ENCODE results near the gene CDCA7. TPM values are rescaled to one million over a fixed set of nuclear protein-coding genes. Genes with fewer than 3 reads are reported as not detected.

Gene CDCA7
- total and polyA plus RNA-seq, 2 donors (not counting 3 experiments of a cell fraction or from before 2014, with no cell fraction given): 14.9 to 29.7 TPM

DNA sequence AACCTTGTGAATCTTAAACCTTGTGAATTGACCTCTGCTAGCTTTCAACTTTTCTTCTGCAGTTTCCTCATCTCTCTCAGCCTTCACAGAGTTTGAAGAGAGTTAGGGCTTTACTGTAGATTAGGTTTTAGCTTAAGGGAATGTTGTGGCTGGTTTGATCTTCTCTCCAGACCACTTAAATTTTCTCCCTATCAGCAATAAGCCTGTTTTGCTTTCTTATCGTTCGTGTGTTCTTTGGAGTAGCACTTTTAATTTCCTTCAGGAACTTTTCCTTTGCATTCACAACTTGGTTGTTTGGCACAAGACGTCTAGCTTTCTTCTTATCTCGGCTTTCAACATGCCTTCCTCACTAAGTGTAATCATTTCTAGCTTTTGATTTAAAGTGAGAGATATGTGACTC is 2.8 kb upstream of the CDCA7 start:
- Histone ChIP-seq H3K4me3 (replicated peaks in 1 of 3; ENCODE audit: insufficient read depth in 1 of 3, low read depth in 1 of 3, low read length in 3 of 3) (no peak overlapping the region), H2AFZ (ENCODE audit: low read depth, low read length) (no peak overlapping the region), H3K36me3 (ENCODE audit: control insufficient read depth in 2 of 2, extremely low read depth in 1 of 2, insufficient read depth in 2 of 2, low read length in 2 of 2) (no peaks in the 10 kb centered on the region), H3K27ac (ENCODE audit: insufficient read depth, low read depth, low read length) (no peak overlapping the region), H3K4me2 (ENCODE audit: insufficient read depth, low read length) (no peak overlapping the region), H4K20me1 (replicated peaks; ENCODE audit: control insufficient read depth, extremely low read depth, insufficient read depth, low read length) (no peaks in the 10 kb centered on the region), H3K79me2 (ENCODE audit: control insufficient read depth, insufficient read depth, low read length) (peaks cover 15% of the 10 kb centered on the region), H3K9ac (replicated peaks; ENCODE audit: extremely low read depth, insufficient read depth, low read length) (no peak overlapping the region), H3K9me3 (replicated peaks; ENCODE audit: control insufficient read depth, insufficient read depth, low read length) (no peaks in the 10 kb centered on the region), H3K4me1 (ENCODE audit: control insufficient read depth, extremely low read depth, insufficient read depth, low read length) (peaks cover 8% of the 10 kb centered on the region), H3K9me1 (replicated peaks; ENCODE audit: control insufficient read depth, extremely low read depth, insufficient read depth, low read length) (no peaks in the 10 kb centered on the region), H3K27me3 (ENCODE audit: control insufficient read depth in 2 of 2, insufficient read depth in 2 of 2, low read length in 2 of 2) (peaks cover 0 to 3% of the 10 kb centered on the region in 2 experiments)
- dilution Hi-C loops (cut with MboI; ENCODE audit: extremely low pct_ligation_motif_present, low sequenced_read_pairs) (no loop called here), intact Hi-C loops (cut with micrococcal nuclease) (loop anchor here (10.0 kb wide), 1 partner anchor 137 kb away; no protein-coding TSS in a partner anchor)
- no peak for TF ChIP-seq FOS (IDR thresholded peaks at IDR 0.05; ENCODE audit: borderline replicate concordance, insufficient read depth, low read length)
- TF ChIP-seq POLR2AphosphoS5 (IDR thresholded peaks at IDR 0.05; ENCODE audit: insufficient read depth, low read depth, low read length): no peak
- TF ChIP-seq GATA2 (IDR thresholded peaks at IDR 0.05; ENCODE audit: insufficient read depth, insufficient read length, low read depth, low read length): no peak
- no peak for TF ChIP-seq JUN (IDR thresholded peaks at IDR 0.05; ENCODE audit: borderline replicate concordance, insufficient read depth, insufficient read length, low read depth)
- no peak for TF ChIP-seq MYC (IDR thresholded peaks at IDR 0.05; ENCODE audit: low read depth, low read length)
- TF ChIP-seq CTCF (IDR thresholded peaks at IDR 0.05; ENCODE audit: extremely low read depth in 1 of 2, insufficient read depth in 1 of 2, low read depth in 1 of 2, low read length in 2 of 2): no peak
- TF ChIP-seq, protein P1, sequence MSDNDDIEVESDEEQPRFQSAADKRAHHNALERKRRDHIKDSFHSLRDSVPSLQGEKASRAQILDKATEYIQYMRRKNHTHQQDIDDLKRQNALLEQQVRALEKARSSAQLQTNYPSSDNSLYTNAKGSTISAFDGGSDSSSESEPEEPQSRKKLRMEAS (IDR thresholded peaks at IDR 0.05; ENCODE audit: insufficient read depth, insufficient read length): no peak
- TF ChIP-seq POLR2A (IDR thresholded peaks at IDR 0.05; ENCODE audit: low read depth, low read length): no peak
- TF ChIP-seq EZH2 (IDR thresholded peaks at IDR 0.05; ENCODE audit: borderline replicate concordance, low read depth, low read length, severe bottlenecking): no peak
- POLR2A ChIA-PET: no interaction called here
- CTCF ChIA-PET: no interaction called here
- no TSS peak for BruUV-seq (replicated peaks)
- DNase-seq (ENCODE audit: low read depth, low spot score) (no peak), FAIRE-seq (no peak)

Data from endothelial cell of umbilical vein (primary cell).